Measurements from ENCODE around the gene ZNF550. TPM values are rescaled to one million over a fixed set of nuclear protein-coding genes. Genes with fewer than 3 reads are reported as not detected.

Gene ZNF550
- total RNA-seq (10 to 100 TPM; 37.0 to 37.8 TPM), polyA plus RNA-seq (1 to 10 TPM; 5.4 to 9.8 TPM)

DNA sequence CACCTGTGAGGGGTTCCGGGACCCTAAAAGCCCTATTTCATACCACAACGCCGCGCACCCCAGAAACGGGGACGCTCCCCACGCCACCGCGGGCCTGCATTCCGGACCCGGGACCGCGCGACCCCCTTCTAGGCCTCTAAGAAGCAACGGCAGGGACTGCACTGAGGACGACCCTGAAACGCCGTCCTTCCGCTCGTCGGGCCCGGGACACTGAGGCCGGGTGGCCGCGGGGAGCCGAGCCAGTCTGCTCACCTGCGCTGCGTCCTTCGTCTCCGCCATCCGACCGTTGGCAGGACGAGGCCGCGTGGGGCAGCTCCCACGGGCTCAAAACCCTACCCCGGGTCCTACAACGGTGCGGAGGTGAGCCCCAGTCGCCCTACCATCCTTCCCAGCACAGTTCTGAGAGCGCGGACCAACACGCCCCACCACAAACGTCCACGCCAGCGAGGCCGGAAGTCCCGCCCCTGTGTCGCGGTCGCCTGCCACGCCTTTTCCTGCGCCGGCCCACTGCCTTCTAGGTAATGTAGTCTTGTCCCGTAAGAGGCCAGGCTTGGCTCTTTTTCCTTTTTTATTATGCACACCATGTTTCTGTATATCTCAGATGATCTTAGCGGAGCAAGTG, at the start of gene ZNF550:
Gene ZNF550, minus strand, starts transcription at position 460 of the 622 bp plus-strand sequence. Its CDS starts 181 bp downstream, at position 279.
- H3K27ac ChIP-seq (ENCODE audit: low read depth, low read length) = peak within 1 kb of the TSS; percentile 63
- peaks cover 50 to 51% of the 10 kb centered on the region in 2 donors for H3K36me3 Mint-ChIP-seq
- intact Hi-C loops (cut with micrococcal nuclease) = loop anchor here (1.0 to 10.0 kb wide), 6 partner anchors 20 to 455 kb away; partner anchors contain the start of genes ZNF419, ZNF549, ZNF749 and ZNF773
- ChIA-PET CTCF (ENCODE audit: partially characterized antibody) (no interaction called here), POLR2A (ENCODE audit: partially characterized antibody) (interaction anchor here (1.9 kb wide), 1 partner anchor 32 kb away, joined by 5 read pairs; the partner anchor contains the start of gene ZNF549)
- peaks cover 2 to 54% (median 45%) of the 10 kb centered on the region in 8 donors for H3K9me3 Mint-ChIP-seq
- peaks cover 0 to 1% of the 10 kb centered on the region in 2 donors for H3K27me3 Mint-ChIP-seq
- H3K9me3 ChIP-seq (ENCODE audit: control insufficient read depth in 1 of 2, low read length in 2 of 2) = no peaks in the 10 kb centered on the region
- peak within 1 kb of the TSS; percentile 70 to 97 (median 95) for H3K27ac Mint-ChIP-seq
- peak within 1 kb of the TSS; percentile 91 to 99 (median 98) for H3K4me3 Mint-ChIP-seq
- H3K27me3 ChIP-seq (ENCODE audit: insufficient read depth, low read length) = no peaks in the 10 kb centered on the region
- peaks cover 18% of the 10 kb centered on the region for H3K36me3 ChIP-seq (ENCODE audit: insufficient read depth, low read length)
- peaks cover 20 to 47% (median 29%) of the 10 kb centered on the region in 4 donors for H3K4me1 Mint-ChIP-seq
- H3K4me1 ChIP-seq (ENCODE audit: insufficient read depth, low read length) = peaks cover 22% of the 10 kb centered on the region
- H3K4me3 ChIP-seq (ENCODE audit: low read length in 2 of 2) = peak within 1 kb of the TSS; percentile 44 to 84
- peak; percentile 83 to 86 (median 84) for DNase-seq

DNA sequence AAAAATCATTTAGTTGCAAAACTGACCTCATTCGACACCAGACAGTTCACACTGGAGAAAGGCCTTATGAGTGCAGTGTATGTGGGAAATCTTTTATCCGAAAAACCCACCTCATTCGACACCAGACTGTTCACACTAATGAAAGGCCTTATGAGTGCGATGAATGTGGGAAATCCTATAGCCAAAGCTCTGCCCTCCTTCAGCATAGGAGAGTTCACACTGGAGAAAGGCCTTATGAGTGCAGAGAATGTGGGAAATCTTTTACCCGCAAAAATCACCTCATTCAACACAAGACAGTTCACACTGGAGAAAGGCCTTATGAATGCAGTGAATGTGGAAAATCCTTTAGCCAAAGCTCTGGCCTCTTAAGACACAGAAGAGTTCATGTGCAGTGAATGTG, 47.3 kb upstream of the ZNF550 start:
- Mint-ChIP-seq H3K9me3 (peaks cover 12 to 82% (median 77%) of the 10 kb centered on the region in 8 donors), H3K27me3 (no peaks in the 10 kb centered on the region), H3K36me3 (peaks cover 59 to 60% of the 10 kb centered on the region in 2 donors)

DNA sequence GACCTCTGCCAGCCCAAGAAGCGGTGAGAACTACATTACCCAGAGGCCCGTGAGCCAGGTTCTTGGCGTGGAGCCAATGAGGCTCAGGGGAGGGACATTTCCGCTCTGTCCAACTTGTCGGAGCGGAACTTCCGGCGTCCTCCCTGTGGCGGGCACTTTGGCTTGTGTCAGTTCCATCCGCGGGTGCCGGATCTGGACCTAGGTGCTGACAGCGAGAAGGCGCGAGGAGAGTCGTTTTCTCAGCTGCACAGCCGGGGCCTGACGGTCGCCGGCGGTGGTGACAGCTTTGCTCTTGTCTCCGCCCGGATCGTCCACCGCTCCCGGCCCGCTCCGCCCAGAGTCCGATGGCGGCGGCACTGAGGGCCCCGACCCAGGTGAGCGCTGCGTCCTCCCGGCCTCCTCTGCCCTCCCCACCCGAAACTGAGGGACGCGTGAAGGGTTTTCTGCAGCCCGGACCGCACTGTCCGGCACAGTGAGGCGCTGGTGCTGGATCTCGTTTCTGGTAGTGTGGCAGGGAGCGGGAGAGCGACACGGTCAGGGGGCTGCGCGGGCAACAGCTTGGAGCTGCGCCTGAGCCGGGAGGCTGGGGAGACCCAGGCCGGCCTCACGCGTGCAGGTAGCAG, 40.2 kb upstream of the ZNF550 start, which contains the start of gene ZNF530:
Gene ZNF530, plus strand, starts transcription at position 125 of the 623 bp plus-strand sequence. CDS start 4,461 bp downstream, outside the sequence.
- Histone ChIP-seq H3K9me3 (ENCODE audit: control insufficient read depth in 1 of 2, low read length in 2 of 2) (peaks cover 0 to 16% of the 10 kb centered on the region in 2 donors), H3K27ac (ENCODE audit: low read depth, low read length) (peak within 1 kb of the TSS; percentile 40), H3K4me3 (ENCODE audit: low read length in 2 of 2) (peak within 1 kb of the TSS; percentile 38 to 76), H3K27me3 (ENCODE audit: insufficient read depth, low read length) (no peaks in the 10 kb centered on the region), H3K4me1 (ENCODE audit: insufficient read depth, low read length) (peaks cover 16% of the 10 kb centered on the region), H3K36me3 (ENCODE audit: insufficient read depth, low read length) (peaks cover 11% of the 10 kb centered on the region)
- Mint-ChIP-seq H3K4me1 (peaks cover 5 to 24% (median 19%) of the 10 kb centered on the region in 4 donors), H3K27me3 (peaks cover 0 to 3% of the 10 kb centered on the region in 2 donors), H3K36me3 (peaks cover 43% of the 10 kb centered on the region in 2 donors), H3K9me3 (peaks cover 12 to 51% (median 45%) of the 10 kb centered on the region in 8 donors), H3K27ac (peak within 1 kb of the TSS; percentile 28 to 93 (median 81)), H3K4me3 (peak within 1 kb of the TSS; percentile 86 to 93 (median 90))
- intact Hi-C loops (cut with micrococcal nuclease) = loop anchor here (1.0 kb wide), 2 partner anchors 14 to 16 kb away; partner anchors contain the start of genes ZIK1 and ZNF134
- ChIA-PET POLR2A (ENCODE audit: partially characterized antibody) (interaction anchor here (0.7 to 2.1 kb wide), 7 partner anchors 14 to 402 kb away, joined by 3 to 8 read pairs (median 4); partner anchors contain the start of genes ZIK1, ZNF134, ZNF211 and ZNF606), CTCF (ENCODE audit: partially characterized antibody) (no interaction called here)
- DNase-seq = peak; percentile 74 to 80 (median 76)

More for the DNA sequence above, 47.3 kb upstream of the ZNF550 start:
- H3K27me3 ChIP-seq (ENCODE audit: insufficient read depth, low read length) = no peaks in the 10 kb centered on the region
- no peaks in the 10 kb centered on the region for H3K4me1 ChIP-seq (ENCODE audit: insufficient read depth, low read length)
- Mint-ChIP-seq H3K4me1 (peaks cover 0 to 2% (median 0%) of the 10 kb centered on the region in 4 donors), H3K4me3 (no peak overlapping the region), H3K27ac (no peak overlapping the region)
- no peak for DNase-seq
- ChIA-PET POLR2A (ENCODE audit: partially characterized antibody) (no interaction called here), CTCF (ENCODE audit: partially characterized antibody) (no interaction called here)
- no peak overlapping the region for H3K4me3 ChIP-seq (ENCODE audit: low read length in 2 of 2)
- intact Hi-C loops (cut with micrococcal nuclease) = no loop called here
- H3K27ac ChIP-seq (ENCODE audit: low read depth, low read length) = no peak overlapping the region
- peaks cover 22% of the 10 kb centered on the region for H3K36me3 ChIP-seq (ENCODE audit: insufficient read depth, low read length)
- peaks cover 0 to 42% of the 10 kb centered on the region in 2 donors for H3K9me3 ChIP-seq (ENCODE audit: control insufficient read depth in 1 of 2, low read length in 2 of 2)

DNA sequence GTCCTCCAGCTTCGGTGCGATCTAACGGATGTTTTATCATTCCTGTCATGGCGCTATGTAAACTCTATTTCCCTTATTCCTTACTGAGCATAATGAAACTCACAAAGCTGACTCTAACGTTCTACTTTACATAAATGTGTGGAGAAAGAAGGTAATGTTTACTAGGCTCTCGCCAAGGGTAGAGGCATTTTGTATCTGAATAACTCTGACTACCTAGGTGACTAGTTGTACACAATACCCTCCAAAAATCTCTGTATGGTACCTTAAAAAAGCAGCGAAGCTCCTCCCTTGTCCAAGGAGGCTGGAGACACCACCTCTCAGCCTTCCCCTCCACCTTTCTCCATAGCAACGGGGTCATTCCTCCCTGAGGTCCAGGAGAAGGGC, 39.7 kb upstream of the ZNF550 start:
- Mint-ChIP-seq H3K9me3 (peaks cover 8 to 49% (median 44%) of the 10 kb centered on the region in 8 donors), H3K27ac (peak overlapping the region; percentile 28 to 93 (median 81)), H3K36me3 (peaks cover 38% of the 10 kb centered on the region in 2 donors), H3K27me3 (peaks cover 0 to 3% of the 10 kb centered on the region in 2 donors), H3K4me1 (peaks cover 5 to 24% (median 19%) of the 10 kb centered on the region in 4 donors), H3K4me3 (peak overlapping the region; percentile 86 to 93 (median 90))
- Histone ChIP-seq H3K4me1 (ENCODE audit: insufficient read depth, low read length) (peaks cover 16% of the 10 kb centered on the region), H3K9me3 (ENCODE audit: control insufficient read depth in 1 of 2, low read length in 2 of 2) (peaks cover 0 to 11% of the 10 kb centered on the region in 2 donors), H3K27ac (ENCODE audit: low read depth, low read length) (peak overlapping the region; percentile 40), H3K27me3 (ENCODE audit: insufficient read depth, low read length) (no peaks in the 10 kb centered on the region), H3K4me3 (ENCODE audit: low read length in 2 of 2) (peak overlapping the region; percentile 38 to 76), H3K36me3 (ENCODE audit: insufficient read depth, low read length) (peaks cover 6% of the 10 kb centered on the region)
- DNase-seq = no peak
- ChIA-PET POLR2A (ENCODE audit: partially characterized antibody) (interaction anchor here (0.7 to 2.1 kb wide), 5 partner anchors 15 to 403 kb away, joined by 3 to 8 read pairs (median 3); partner anchors contain the start of genes ZIK1, ZNF134, ZNF211 and ZNF606), CTCF (ENCODE audit: partially characterized antibody) (no interaction called here)
- intact Hi-C loops (cut with micrococcal nuclease) = loop anchor here (1.0 kb wide), 2 partner anchors 15 kb away; partner anchors contain the start of genes ZIK1 and ZNF134

DNA sequence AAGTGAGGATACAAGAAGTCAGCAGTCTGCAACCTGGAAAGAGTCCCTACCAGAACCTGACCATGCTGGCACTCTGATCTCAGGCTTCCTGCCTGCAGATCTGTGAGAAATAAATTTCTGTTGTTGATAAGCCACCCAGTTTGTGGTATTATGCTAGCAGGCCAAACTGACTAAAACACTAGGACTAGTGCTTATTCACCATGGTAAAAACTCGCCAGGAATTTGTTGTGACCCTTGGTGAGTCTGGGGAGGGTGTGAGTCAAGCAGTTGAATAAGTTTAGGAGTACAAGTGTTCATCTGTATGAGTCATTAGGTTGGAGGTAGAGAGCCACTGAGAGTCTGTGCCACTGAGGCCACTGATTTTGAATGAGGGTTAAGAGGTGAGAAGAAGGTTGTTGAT, 27.9 kb upstream of the ZNF550 start:
- peaks cover 72 to 76% of the 10 kb centered on the region in 2 donors for H3K36me3 Mint-ChIP-seq
- peak overlapping the region in 1 of 8 donors; percentile 3 for H3K4me3 Mint-ChIP-seq
- ChIA-PET CTCF (ENCODE audit: partially characterized antibody) (no interaction called here), POLR2A (ENCODE audit: partially characterized antibody) (no interaction called here)
- Histone ChIP-seq H3K36me3 (ENCODE audit: insufficient read depth, low read length) (peaks cover 18% of the 10 kb centered on the region), H3K27me3 (ENCODE audit: insufficient read depth, low read length) (no peaks in the 10 kb centered on the region), H3K9me3 (ENCODE audit: control insufficient read depth in 1 of 2, low read length in 2 of 2) (peaks cover 10 to 47% of the 10 kb centered on the region in 2 donors), H3K4me1 (ENCODE audit: insufficient read depth, low read length) (peaks cover 15% of the 10 kb centered on the region), H3K27ac (ENCODE audit: low read depth, low read length) (no peak overlapping the region), H3K4me3 (ENCODE audit: low read length in 2 of 2) (no peak overlapping the region)
- intact Hi-C loops (cut with micrococcal nuclease) = no loop called here
- DNase-seq = no peak
- peaks cover 13 to 90% (median 81%) of the 10 kb centered on the region in 8 donors for H3K9me3 Mint-ChIP-seq
- H3K27ac Mint-ChIP-seq = no peak overlapping the region
- H3K27me3 Mint-ChIP-seq = no peaks in the 10 kb centered on the region
- peaks cover 7 to 20% (median 15%) of the 10 kb centered on the region in 4 donors for H3K4me1 Mint-ChIP-seq

DNA sequence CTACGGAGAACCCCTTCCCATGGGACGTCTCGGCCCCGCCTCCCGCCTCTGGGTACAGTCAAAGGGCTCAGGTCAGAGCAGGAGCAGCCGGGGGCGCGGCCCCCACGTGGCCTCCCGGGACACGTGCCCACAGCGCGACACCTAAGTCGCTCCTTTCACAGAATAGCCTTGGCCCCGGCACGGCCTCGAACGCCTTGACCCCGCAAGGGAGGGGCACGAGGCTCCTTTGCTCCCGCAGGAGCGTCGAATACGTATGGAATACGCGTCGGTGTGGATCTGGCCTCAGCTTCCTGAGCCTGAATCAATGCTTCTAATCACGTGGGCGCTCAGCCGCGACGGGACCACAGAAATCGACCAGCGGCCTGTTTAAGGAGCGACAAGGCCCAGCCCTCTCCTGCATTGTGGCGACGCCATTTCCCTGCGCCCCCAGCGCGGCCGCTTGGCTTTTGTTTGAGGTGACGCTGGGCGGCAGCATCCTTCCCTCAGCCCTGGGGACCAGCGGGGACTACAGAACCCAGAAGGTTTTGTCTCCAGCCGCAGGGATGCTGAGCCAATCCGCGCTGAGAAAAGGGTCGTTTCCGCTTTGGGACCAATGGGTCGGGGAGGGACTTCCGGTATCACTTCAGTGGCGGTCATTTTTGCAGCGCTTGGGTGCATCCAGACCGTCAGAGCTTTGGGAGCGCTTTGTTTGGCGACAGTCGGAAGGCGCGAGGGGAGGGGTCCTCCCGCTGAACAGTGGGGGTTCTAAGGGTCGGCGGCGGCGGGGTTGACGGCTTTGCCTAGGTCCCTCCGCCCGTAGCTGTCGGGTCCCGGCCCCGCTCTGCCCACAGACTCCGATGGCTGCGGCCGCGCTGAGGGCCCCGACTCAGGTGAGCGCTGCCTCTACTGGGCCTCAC, 24.1 kb upstream of the ZNF550 start, which contains the start of gene ZIK1:
Gene ZIK1, plus strand, starts transcription at position 625 of the 896 bp plus-strand sequence. Its CDS starts 212 bp downstream, at position 837.
- intact Hi-C loops (cut with micrococcal nuclease) = loop anchor here (1.0 kb wide), 1 partner anchor 16 kb away; the partner anchor contains the start of gene ZNF530
- Mint-ChIP-seq H3K27me3 (no peaks in the 10 kb centered on the region), H3K36me3 (peaks cover 47 to 49% of the 10 kb centered on the region in 2 donors), H3K27ac (peak within 1 kb of the TSS; percentile 65 to 94 (median 86)), H3K9me3 (peaks cover 13 to 70% (median 62%) of the 10 kb centered on the region in 8 donors), H3K4me3 (peak within 1 kb of the TSS; percentile 92 to 99 (median 96)), H3K4me1 (peaks cover 10 to 29% (median 19%) of the 10 kb centered on the region in 4 donors)
- Histone ChIP-seq H3K4me3 (ENCODE audit: low read length in 2 of 2) (peak within 1 kb of the TSS; percentile 43 to 74), H3K9me3 (ENCODE audit: control insufficient read depth in 1 of 2, low read length in 2 of 2) (peaks cover 7 to 11% of the 10 kb centered on the region in 2 donors), H3K36me3 (ENCODE audit: insufficient read depth, low read length) (peaks cover 7% of the 10 kb centered on the region), H3K27me3 (ENCODE audit: insufficient read depth, low read length) (no peaks in the 10 kb centered on the region), H3K4me1 (ENCODE audit: insufficient read depth, low read length) (peaks cover 21% of the 10 kb centered on the region), H3K27ac (ENCODE audit: low read depth, low read length) (no peak within 1 kb of the TSS)
- ChIA-PET POLR2A (ENCODE audit: partially characterized antibody) (interaction anchor here (0.6 to 2.2 kb wide), 10 partner anchors 16 to 419 kb away, joined by 3 to 12 read pairs (median 3); partner anchors contain the start of genes TRAPPC2B, ZNF134, ZNF211 and ZNF530), CTCF (ENCODE audit: partially characterized antibody) (no interaction called here)
- DNase-seq = peak; percentile 84 to 90 (median 89)
